H1 (cell line): ENCODE data around the gene COL25A1.

Experiments used
- EZH2 ChIP-seq: fragments of 200-600 bp; sonication (generic); IDR thresholded peaks from 2 replicates; pipeline ENCODE4 v1.7.1; 2012; ENCODE audit warnings: low read depth, mild to moderate bottlenecking, moderate library complexity, low read length, inconsistent platforms; ENCODE audit not compliant: severe bottlenecking
- POLR2A ChIP-seq, 2 experiments: IDR thresholded peaks; 1 replicate in 1 of 2; 2 replicates in 1 of 2; pipeline ENCODE4 v1.6.1; 2011; ENCODE audit warnings: low read depth in 2 of 2, low read length in 2 of 2, mild to moderate bottlenecking in 2 of 2; ENCODE audit errors: control extremely low read depth in 1 of 2
- POLR2AphosphoS5 ChIP-seq: IDR thresholded peaks from 2 replicates; pipeline ENCODE4 v1.6.1; 2011; ENCODE audit warnings: low read depth, low read length
- POU5F1 ChIP-seq: IDR thresholded peaks from 2 replicates; pipeline ENCODE4 v1.6.1; 2011; ENCODE audit warnings: low read depth, mild to moderate bottlenecking, low read length, moderate library complexity
- TEAD4 ChIP-seq: IDR thresholded peaks from 2 replicates; pipeline ENCODE4 v1.6.1; 2012; ENCODE audit warnings: low read depth, low read length, inconsistent platforms, mixed read lengths

DNA sequence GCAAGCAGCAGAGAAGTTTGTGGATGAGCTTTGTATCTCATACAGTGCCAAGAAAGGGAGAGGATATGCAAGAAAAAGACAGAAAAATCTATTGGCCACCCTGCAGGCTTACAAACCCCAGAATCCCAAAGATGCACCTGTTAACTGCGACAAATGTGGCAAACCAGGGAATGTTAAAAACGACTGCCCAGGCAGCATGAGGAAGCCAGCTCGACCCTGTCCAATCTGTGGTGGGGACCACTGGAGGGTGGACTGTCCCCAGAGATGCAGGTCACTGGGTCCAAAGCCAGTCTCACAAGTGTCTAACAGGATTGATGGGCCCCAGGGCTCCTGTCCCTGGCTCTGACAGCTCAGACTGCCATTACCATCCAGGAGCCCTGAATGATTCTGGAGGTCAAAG lies 12.9 kb upstream of the COL25A1 start:
- no peak for TF ChIP-seq POLR2AphosphoS5
- no peak for TF ChIP-seq POU5F1
- no peak for TF ChIP-seq POLR2A (IDR thresholded peaks at IDR 0.05; ENCODE audit: control extremely low read depth in 1 of 2, low read depth in 2 of 2, low read length in 2 of 2)
- TF ChIP-seq EZH2 = no peak
- TF ChIP-seq TEAD4 = no peak
